COLO668 (cell line): ENCODE data around the gene MRAS.
"Not testable (repeated sequence)": the region's sequence is repeated elsewhere in the genome, so short reads cannot be mapped to it uniquely, and the experiment has no call there.

Experiments
- DNase-seq: peaks from one replicate; lab custom pipeline; 2025; ENCODE audit not compliant: unreplicated experiment; lab: John Stamatoyannopoulos, UW

MRAS gene

DNA sequence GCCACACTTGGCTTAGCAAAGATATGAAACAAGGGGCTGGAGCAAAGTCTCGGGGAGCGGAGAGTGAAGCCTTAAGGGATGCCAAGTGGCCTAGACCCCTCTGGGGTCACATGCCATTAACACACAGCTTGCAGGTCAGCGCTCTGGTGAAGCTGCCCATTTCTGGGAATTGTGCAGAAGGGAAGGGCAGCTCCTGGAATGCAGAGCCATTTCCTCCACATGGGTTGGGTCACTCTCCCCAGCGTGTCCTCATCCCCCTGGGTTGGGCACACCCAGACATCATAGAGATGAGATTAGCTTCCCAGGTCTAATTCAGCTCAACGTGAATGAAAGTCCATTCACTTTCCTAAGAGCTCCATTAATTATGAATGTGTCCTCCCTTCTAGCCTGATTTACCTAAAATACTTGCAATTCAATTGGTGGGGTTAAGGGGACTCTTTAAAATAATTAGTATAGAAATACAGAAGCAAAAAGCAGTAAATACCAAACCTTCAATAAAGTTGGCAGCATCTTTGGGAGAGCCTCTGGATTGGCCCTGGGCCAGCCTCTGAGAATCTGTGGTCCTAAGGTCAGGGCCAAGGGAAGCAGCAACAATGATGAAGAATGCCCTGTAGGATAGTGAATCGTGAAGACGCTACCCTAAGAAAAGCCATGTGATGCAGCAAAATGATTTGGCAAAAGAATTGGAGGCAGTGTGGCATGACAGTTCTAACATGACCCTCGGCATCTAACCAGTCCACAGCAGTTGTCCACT lies 17.8 kb downstream of the MRAS start:
- no peak for DNase-seq

DNA sequence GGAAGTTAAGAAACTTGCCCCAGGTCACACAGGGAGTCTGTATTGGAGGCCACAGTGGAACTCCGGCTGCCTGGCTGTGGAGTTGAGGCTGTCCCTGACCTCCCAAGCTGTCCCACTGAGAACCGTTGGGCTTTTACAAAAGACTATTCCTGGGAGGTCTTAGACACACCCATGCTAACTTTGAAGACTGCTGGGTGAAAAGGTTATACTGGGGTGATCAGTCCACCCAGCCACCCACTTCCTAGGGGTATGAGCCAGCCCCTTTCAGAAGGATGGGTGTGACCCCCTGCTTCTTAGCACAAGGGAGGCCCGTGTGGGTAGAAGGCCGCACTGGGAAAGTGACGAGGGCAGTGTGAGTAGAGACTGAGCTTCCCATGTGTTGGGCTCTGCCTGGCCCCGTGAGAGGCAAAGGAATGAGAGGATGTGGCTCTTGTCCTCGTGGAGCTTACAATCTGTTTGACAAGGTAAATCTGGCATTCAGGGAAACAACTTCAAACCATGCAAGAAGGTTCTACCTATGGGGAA lies 19.0 kb downstream of the MRAS start:
- DNase-seq = no peak

DNA sequence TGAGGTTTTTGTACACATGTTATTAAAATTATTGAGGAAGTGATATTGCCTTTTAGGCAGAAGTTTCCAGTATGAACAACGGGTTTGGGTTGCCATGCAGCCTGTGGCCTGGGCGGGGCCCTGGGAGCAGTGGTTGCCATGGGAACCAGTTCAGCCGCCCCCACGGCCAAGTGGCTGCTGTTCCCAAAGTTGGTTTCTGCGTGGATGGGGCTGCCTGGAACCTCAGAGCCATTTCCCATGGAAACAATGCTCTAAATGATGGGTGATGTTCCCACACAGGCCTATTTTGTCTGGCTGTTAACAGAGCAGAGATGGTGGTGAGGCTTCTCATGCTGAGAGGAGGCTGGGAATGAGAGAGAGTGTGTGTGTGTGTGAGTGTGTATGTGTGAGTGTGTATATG lies 19.5 kb downstream of the MRAS start:
- no peak for DNase-seq

DNA sequence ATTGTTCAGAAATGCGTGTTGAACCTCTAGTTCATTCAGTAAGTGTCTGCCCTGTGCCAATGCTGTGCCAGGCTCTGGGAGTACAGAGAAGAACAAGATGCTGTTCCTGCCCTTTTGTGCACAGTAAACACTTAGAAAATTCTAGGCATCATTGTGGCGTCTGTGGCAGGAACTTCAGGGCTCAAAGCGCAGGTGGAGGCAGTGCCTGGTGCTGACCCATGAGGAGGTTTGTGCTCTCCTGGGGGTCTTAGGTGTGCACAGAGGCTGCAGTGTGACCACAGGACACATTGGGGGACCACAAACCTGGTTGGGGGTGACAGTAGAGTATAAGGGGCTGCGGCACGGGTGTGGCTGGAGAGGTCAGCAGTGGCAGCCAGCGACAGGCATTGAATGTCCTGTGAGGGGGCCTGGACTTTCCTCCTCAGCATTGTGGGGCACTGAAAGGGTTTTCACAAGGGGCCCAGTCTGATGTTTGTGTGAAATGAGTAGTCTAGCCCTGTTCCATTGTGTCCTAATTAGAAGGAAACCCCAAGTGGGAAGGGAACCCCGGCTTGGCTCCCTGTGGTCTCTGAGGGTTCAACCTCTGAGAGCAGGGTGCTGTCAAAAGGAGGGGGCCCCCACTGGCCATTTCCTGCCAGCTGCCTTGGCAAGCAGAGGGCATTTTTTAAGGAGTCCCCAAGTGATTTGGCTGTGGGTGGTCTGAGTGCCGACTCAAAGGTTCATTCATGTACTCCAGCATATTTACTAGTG lies 20.9 kb downstream of the MRAS start:
- DNase-seq = no peak

DNA sequence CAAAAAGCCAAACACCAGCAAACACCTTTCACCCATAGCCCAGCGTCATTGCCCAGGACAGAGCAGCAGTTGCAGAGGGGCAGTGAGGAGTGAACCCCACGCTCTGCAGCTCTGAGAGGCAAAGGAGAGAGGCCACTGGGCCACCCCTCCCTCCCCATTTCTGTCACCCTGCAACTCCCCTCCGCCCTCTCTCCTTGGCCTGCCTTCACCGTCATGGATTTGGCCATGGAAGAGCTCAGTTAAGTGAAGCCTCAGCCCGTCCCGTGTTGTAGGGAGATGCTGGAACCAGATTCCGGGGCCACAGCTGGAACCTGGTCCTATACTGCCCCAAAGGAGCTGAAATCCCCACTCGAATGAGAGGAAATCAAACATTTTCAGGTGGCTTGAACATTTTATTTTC lies 21.9 kb downstream of the MRAS start:
- no peak for DNase-seq

DNA sequence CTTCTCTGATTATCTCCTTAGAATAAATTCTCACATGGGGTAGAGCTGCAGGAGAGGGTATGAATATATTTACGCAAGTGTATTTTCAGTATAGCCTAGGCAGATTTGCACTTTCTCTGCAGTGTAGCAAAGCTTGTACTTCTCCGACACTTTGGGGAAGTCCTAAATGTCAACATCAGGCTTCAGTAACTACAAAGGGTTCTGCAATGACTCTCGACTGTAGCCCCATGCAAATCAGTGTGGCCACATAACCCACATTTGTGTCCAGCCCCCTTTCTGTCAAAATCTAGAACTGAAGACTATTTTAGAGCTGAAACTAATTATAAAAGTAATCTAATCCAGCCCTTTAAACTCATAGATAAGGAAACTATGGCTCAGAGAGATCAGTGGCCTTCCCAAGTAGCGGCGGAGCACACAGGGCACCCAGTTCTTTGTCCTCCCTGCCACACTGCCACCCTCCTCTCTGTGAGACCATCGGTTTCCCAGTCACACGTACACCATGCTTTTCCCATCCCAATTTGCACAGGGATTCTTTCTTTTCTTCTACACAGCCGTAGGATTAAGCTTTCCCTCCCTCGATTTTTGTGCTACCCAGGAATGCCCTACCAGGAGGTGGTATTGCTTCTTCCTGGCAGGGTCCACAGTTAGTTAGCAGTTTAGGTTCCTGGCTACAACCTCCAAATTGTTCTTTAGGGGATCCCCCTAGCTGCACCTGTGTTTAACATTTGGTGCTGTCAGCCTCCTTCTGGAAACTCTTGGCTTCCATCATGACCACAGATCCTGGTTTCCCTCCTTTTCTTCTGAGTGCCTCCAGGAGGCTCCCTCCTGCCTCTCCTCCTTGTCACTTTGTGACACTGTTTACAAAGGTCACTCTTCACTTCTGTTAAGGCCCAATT lies 22.9 kb downstream of the MRAS start:
- no peak for DNase-seq

DNA sequence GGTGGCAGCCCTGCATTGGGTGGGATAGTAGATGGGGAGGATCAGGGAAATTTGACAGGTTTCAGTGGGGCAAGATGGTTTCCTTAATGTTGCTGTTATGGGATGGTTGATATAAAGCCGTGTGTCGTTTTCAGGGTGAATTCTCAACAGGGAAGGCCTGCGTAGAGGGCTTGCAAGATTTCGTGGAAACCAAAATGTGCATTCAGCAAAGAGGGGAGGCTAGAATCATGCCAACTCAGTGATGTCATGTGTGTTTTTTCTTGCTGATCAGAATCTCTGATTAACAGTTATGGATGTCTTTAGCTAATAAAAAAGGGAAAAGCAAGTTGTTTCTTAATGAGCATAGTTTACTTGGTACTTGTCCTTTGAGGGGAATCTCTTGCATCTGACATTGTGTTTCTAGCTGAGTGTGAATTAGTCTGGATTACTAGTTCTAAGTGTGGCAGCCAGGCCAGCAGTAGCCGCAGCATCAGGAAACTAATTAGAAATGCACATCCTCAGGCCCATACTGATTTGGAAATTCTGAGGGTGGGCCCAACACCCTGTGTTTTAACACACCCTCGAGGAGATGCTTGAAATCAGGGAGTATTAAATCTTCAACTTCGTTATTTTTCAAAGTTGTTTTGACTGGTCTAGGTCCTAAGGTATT lies 24.8 kb downstream of the MRAS start:
- DNase-seq = no peak

DNA sequence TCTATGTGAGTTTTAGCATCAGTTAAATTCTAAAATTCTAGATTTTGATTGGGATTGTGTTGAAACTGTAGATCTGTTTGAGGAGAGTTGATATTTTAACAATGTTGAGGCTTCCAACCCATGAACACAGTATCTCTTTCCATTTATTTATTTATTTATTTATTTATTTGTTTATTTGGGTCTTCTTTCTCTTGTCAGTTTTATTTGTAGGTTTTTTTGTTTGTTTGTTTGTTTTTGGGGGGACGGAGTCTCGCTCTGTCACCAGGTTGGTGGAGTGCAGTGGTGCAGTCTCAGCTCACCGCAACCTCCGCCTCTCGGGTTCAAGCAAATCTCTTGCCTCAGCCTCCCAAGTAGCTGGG lies 25.3 kb downstream of the MRAS start:
- no peak for DNase-seq

DNA sequence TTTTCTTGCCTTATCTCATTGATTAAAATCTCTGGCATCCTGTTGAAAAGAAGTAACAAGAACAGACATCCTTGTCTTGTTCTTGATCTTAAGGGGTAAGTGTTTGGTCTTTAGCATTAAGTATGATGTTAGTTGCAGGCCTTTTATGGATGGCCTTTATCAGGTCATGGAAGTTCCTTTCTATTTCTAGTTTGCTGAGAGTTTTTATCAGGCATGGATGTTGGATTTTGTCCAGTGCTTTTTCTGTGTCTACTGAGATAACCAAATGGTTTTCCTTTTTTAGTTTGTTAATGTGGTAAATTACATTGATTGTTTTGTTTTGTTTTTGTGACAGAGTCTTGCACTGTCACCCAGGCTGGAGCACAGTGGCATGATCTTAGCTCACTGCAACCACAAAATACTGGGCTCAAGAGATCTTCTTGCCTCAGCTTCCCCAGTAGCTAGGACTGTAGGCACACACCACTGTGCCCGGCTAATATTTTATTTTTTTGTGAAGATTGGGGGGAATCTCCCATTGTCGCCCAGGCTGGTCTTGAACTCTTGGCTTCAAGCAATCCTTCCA lies 26.3 kb downstream of the MRAS start:
- no peak for DNase-seq

DNA sequence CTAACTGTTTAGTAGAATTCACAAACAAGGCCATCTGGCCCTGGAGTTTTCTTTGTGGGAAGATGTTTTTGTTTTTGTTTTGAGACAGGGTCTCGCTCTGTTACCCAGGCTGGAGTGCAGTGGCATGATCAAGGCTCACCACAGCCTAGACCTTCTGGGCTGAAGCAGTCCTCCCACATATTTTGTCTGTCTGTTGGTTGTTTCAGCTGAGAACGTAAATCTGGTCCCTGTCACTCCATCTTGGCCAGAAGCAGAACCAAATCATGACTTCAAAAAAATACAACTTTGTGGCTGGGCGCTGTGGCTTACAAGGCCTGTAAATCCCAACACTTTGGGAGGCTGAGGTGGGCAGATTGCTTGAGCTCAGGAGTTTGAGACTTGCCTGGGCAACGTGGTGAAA lies 27.1 kb downstream of the MRAS start:
- no peak for DNase-seq

DNA sequence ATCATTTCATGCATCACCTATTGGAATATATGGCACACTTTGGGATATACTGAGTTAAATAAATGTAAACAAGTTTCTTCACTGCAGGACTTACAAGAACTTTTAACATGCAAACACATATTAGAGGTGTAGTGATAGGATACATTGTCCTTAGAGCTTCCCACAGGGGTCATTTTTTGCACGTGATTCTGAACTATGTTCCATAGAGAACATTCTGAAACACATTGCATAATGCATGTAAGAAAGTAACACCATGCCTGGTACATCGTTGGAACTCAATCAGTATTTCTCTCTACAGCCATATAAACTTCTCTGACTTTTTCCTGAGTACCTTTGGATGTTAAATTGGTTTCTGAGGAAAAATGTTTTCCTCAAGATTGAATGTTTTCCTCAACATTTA lies 28.3 kb downstream of the MRAS start:
- DNase-seq = no peak

DNA sequence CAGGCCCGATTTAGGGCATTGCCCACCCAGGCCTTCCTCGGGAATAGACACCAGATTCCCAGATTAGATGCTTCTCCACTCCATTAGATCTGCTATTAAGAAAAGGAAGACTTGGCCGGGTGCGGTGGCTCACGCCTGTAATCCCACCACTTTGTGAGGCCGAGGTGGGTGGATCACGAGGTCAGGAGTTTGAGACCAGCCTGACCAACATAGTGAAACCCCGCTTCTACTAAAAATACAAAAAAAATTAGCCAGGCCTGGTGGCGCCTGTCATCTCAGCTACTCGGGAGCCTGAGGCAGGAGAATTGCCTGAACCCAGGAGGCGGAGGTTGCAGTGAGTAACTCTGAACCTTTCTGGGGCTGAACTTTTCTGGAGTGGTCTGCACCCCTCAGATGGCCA lies 28.8 kb downstream of the MRAS start:
- DNase-seq = not testable (repeated sequence)

DNA sequence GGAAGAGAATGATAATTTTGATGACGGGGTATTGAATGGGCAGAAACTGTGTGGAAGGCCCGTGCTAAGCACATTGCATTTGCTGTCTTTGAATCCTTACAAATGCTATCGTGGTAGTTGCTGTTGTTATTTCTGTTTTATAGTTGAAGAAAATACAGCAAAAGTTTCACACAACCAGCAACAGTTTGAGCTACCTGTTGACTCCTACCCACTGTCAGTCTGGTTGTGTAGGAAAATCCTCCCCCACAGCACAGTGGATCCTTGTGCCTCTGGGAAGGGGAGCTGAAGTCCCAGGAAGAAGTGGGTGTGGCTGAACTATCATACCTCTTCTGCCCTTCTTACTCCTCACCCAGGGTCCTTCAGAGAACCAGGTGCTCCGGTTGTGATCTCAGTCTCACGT lies 29.4 kb downstream of the MRAS start:
- no peak for DNase-seq

DNA sequence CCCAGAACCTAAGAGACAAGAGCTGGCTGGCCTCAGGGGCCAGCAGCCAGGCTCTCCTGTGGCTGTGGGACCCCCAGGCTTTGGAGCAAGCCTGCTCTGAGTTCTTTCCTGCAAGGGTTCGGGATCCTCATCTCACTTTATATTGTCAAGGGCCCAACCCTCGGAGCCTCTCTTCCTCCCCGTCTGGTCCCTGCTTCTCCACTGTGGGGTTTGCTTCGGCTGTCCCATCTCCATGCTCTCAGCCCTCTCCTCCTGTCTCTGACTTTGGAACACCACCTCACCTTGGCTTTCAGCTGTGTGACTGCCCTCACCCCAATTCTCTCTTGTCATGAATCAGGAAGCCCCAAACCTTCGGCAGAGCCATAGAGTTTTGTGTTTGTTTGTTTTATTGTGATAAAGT lies 30.0 kb downstream of the MRAS start:
- DNase-seq = no peak

DNA sequence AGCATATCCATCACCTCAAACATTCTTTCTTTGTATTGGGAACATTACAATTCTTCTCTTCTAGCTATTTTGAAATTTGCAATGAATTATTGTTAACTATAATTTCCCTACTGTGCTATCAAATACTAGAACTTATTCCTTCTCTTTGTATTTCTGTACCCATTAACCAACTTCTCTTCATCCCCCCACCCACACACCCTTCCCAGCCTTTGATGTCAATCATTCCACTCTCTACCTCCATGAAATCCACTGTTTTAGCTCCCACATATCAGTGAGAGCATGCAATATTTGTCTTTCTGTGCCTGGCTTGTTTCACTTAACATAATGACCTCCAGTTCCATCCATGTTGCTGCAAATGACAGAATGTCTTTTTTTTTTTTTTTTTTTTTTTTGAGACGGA lies 30.6 kb downstream of the MRAS start:
- no peak for DNase-seq

DNA sequence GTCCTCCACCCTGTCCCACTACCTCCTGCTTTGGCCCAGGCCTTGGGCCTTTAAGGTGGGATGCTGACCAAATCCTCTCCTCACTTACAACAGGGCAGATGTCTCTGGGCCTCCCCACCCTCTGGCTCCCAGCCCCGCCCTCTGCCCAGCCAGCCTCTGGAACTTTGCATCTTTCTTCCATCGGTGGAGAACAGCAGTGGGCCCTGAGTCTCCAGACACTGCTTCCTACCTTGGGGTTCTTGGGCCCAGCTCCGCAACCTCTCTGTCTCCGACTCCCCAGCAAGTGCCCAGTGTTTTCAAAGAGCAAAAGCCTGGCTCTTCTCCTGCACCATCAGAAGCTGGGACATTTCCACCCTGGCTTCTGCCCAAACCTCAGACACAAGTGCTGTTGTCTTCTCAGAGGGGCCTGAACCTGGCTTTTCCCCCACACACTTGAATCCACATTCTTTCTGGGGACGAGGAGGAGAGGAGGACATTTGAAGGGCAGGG lies 33.1 kb downstream of the MRAS start:
- DNase-seq = no peak

DNA sequence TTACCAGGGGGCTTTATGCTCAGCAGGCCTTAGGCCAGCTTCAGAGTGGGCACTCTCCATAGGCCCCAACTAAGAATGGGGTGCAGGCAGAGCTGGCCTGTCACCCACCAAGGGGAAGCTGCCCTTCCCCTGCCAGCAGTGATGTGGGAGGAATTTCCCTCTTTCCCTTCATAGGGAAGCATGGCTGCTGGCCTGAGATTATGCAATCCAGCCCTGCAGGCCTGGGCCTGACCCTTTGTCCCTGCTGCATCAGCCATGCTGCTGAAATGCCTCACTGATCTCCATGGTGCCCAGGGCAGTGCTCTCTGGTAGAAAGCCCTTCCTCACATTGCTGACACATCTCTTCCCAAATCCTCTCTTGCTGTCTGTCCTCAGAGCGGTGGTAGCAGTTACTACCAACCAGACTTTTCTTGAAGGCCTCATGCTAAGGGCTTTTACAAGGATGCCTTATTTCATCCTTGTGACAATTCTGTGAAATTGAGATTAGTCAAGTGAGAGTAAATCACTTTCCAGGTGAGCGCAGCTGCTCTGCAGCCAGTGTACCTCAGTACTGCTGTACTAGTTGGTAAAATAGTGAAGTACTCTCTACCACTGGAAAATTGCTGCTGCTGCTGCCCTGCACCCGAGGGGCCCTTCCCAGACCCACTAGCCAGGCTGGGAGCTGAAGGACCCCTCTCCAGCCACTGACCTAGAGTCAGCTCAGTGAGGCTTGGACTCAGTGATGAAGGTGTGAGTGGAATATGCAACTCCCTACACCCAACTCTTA lies 33.8 kb downstream of the MRAS start:
- no peak for DNase-seq

DNA sequence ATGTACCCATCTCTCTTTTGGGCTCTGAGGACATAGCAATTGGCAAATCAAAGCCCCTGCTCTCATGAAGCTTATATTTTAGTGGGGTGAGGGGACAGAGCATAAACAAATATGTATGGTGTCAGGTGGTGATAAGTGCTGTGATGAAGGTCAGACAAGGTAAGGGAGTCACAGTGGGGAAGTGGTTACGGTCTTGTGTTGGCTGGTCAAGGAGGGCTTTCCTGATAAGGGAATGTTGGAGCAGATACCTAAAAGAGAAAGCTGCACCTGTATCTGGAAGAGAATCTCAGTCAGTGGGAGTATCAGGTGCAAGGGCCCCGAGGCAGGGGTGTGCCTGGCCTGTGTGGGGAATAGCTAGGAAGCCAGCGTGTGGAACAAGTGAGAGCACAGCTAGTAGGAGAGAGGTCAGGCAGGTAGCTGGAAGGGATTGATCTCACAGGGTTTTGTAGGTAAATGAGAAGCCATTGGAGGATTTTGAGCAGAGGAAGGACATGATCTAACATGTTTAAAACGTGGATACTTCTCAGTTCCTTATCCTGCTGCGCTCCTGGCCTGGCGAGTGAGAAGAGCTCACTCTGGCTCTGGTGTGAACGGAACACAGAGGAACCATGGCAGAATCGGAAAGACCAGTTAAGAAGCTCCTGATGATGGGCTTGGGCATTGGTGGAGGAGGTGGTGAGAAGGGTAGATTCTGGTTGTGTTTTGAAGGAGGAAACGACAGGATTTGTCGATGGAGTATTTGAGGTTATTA lies 35.5 kb downstream of the MRAS start:
- DNase-seq = no peak

DNA sequence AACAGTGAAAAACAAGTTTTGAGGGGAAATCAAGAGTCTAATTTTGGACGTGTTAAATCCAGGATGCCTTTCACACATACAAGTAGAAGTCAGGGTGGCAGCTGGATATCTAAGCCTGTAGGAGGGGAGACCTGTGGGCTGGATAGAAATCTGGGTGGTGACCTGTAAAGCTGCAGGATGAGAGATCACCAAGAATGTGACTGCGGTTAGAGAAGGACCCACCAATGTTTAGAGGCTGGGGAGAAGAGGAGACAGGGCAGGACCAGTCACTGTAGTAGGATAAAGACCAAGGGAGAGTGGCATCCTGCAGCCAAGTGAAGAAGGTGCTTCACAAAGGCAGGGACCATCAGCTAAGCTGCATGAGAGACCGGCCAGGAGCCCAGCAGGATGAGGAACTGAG lies 36.2 kb downstream of the MRAS start:
- no peak for DNase-seq
